Endothelial cell of umbilical vein (primary cell): Measurements from ENCODE around the gene TNFRSF19. TPM values are rescaled to one million over a fixed set of nuclear protein-coding genes. Genes with fewer than 3 reads are reported as not detected.
"Not testable (repeated sequence)": the region's sequence is repeated elsewhere in the genome, so short reads cannot be mapped to it uniquely, and the experiment has no call there.

Experiments
- BruUV-seq: library from RNA; stranded (reverse); fragments of 400-500 nt; replicated peaks from 2 replicates; lab custom pipeline; 2021; lab: Mats Ljungman, UMichigan
- CTCF ChIA-PET: fragments of 300-600, 350-600 bp; sonication (Branson Sonifier 250); formaldehyde crosslinking; loops from one replicate; lab custom pipeline; 2021; ENCODE audit warnings: antibody characterized with exemption, inconsistent platforms; lab: Charles Lee
- POLR2A ChIA-PET: fragments of 300-600, 350-600 bp; sonication (Branson Sonifier 250); formaldehyde crosslinking; loops from one replicate; lab custom pipeline; 2021; ENCODE audit warnings: antibody characterized with exemption, inconsistent platforms; lab: Charles Lee
- DNase-seq: peaks from one replicate; pipeline ENCODE4 v3.0.0-alpha.2; 2011; ENCODE audit warnings: low read depth, low spot score
- FAIRE-seq: peaks from 2 replicates; lab custom pipeline; 2011; peaks lifted over from hg19 to GRCh38; lab: Jason Lieb, UNC
- H2AFZ ChIP-seq: 2 replicates; pipeline ENCODE4 v1.6.0; 2012; ENCODE audit warnings: low read depth, low read length, control low read depth, inconsistent platforms
- H3K27ac ChIP-seq: 2 replicates; pipeline ENCODE4 v1.5.1; 2011; ENCODE audit warnings: low read depth, mild to moderate bottlenecking, control low read depth, low read length, moderate library complexity; ENCODE audit not compliant: insufficient read depth
- H3K27me3 ChIP-seq, 2 experiments: 2 replicates each; pipeline versions ENCODE4 v1.6.0 to v1.6.1; 2011; ENCODE audit warnings: low read length in 2 of 2, mixed read lengths in 1 of 2; ENCODE audit not compliant: control insufficient read depth in 2 of 2, insufficient read depth in 2 of 2
- H3K36me3 ChIP-seq, 2 experiments: 2 replicates in 1 of 2; 3 replicates in 1 of 2; pipeline ENCODE4 v1.5.1; 2011; ENCODE audit warnings: low read length in 2 of 2, mild to moderate bottlenecking in 1 of 2, moderate library complexity in 1 of 2; ENCODE audit not compliant: control insufficient read depth in 2 of 2, insufficient read depth in 2 of 2; ENCODE audit errors: extremely low read depth in 1 of 2
- H3K4me1 ChIP-seq: 3 replicates; pipeline ENCODE4 v1.5.1; 2011; ENCODE audit warnings: mild to moderate bottlenecking, low read length; ENCODE audit not compliant: control insufficient read depth, insufficient read depth; ENCODE audit errors: extremely low read depth
- H3K4me2 ChIP-seq: 2 replicates; pipeline ENCODE4 v1.6.1; 2011; ENCODE audit warnings: low read length, control low read depth, mixed read lengths; ENCODE audit not compliant: insufficient read depth
- H3K4me3 ChIP-seq, 3 experiments: fragments of 200-600 bp in 1 of 3; sonication (generic), shearing (Covaris generic) in 1 of 3; replicated peaks in 1 of 3; 2 replicates each; pipeline ENCODE4 v1.5.1; 2011 to 2016; ENCODE audit warnings: control low read depth in 3 of 3, low read length in 3 of 3, mild to moderate bottlenecking in 2 of 3, inconsistent platforms in 1 of 3, low read depth in 1 of 3, moderate library complexity in 1 of 3; ENCODE audit not compliant: insufficient read depth in 1 of 3
- H3K79me2 ChIP-seq: 2 replicates; pipeline ENCODE4 v1.6.0; 2012; ENCODE audit warnings: low read length, inconsistent platforms; ENCODE audit not compliant: control insufficient read depth, insufficient read depth
- H3K9ac ChIP-seq: replicated peaks from 2 replicates; pipeline ENCODE3; 2011; ENCODE audit warnings: low read length, control low read depth; ENCODE audit not compliant: insufficient read depth; ENCODE audit errors: extremely low read depth
- H3K9me1 ChIP-seq: replicated peaks from 3 replicates; pipeline ENCODE4 v1.6.0; 2011; ENCODE audit warnings: mild to moderate bottlenecking, low read length; ENCODE audit not compliant: control insufficient read depth, insufficient read depth; ENCODE audit errors: extremely low read depth
- H3K9me3 ChIP-seq: replicated peaks from 2 replicates; pipeline ENCODE4 v1.5.1; 2012; ENCODE audit warnings: low read length, inconsistent platforms; ENCODE audit not compliant: control insufficient read depth, insufficient read depth
- H4K20me1 ChIP-seq: replicated peaks from 2 replicates; pipeline ENCODE3; 2011; ENCODE audit warnings: mild to moderate bottlenecking, low read length; ENCODE audit not compliant: control insufficient read depth, insufficient read depth; ENCODE audit errors: extremely low read depth
- EZH2 ChIP-seq: IDR thresholded peaks from 2 replicates; pipeline ENCODE4 v1.6.1; 2012; ENCODE audit warnings: borderline replicate concordance, low read depth, mild to moderate bottlenecking, moderate library complexity, low read length, inconsistent platforms; ENCODE audit not compliant: severe bottlenecking
- FOS ChIP-seq: IDR thresholded peaks from 2 replicates; pipeline ENCODE4 v1.6.1; 2011; ENCODE audit warnings: mild to moderate bottlenecking, low read length, moderate library complexity, borderline replicate concordance; ENCODE audit not compliant: insufficient read depth
- GATA2 ChIP-seq: IDR thresholded peaks from 2 replicates; pipeline ENCODE4 v1.7.0; 2011; ENCODE audit warnings: low read depth, mild to moderate bottlenecking, moderate library complexity, mixed read lengths, low read length; ENCODE audit not compliant: insufficient read length, insufficient read depth
- JUN ChIP-seq: IDR thresholded peaks from 2 replicates; pipeline ENCODE4 v1.6.1; 2011; ENCODE audit warnings: borderline replicate concordance, low read depth; ENCODE audit not compliant: insufficient read length, insufficient read depth
- MYC ChIP-seq: IDR thresholded peaks from one replicate; pipeline ENCODE4 v1.6.1; 2011; ENCODE audit warnings: mild to moderate bottlenecking, low read depth, low read length
- POLR2A ChIP-seq: IDR thresholded peaks from 2 replicates; pipeline ENCODE4 v1.6.1; 2012; ENCODE audit warnings: low read depth, mild to moderate bottlenecking, control low read depth, low read length
- POLR2AphosphoS5 ChIP-seq: IDR thresholded peaks from 2 replicates; pipeline ENCODE4 v1.6.1; 2012; ENCODE audit warnings: low read depth, mild to moderate bottlenecking, control low read depth, low read length, moderate library complexity; ENCODE audit not compliant: insufficient read depth
- dilution Hi-C: fragments of 300-500 bp; cut with MboI; formaldehyde crosslinking; loops from one replicate; pipeline ENCODE4 v1.15.0; 2019; ENCODE audit warnings: low sequenced_read_pairs; ENCODE audit not compliant: extremely low pct_ligation_motif_present
- intact Hi-C: fragments of 100-400 bp; cut with micrococcal nuclease; formaldehyde crosslinking; loops from one replicate; pipeline ENCODE4 v1.10.0; 2022
- polyA plus RNA-seq, 4 experiments: library from polyadenylated mRNA; depleted of rRNA in 3 of 4; stranded (reverse) in 3 of 4; unstranded in 1 of 4; fragments of >200 nt; gene quantifications; 2 replicates each; pipeline versions ENCODE4 v1.2.1 to v1.2.3, GENCODE V29; 2011 to 2012; ENCODE audit warnings: missing spikeins in 1 of 4
- total RNA-seq: library from RNA; stranded (reverse); gene quantifications from 2 replicates; pipeline ENCODE4 v1.2.3, GENCODE V29; 2021
- TF ChIP-seq, protein P1 (sequence below): IDR thresholded peaks from 2 replicates; pipeline ENCODE4 v1.6.1; 2011; ENCODE audit not compliant: insufficient read depth, insufficient read length
- TF ChIP-seq, protein P2 (sequence below), 2 donors: IDR thresholded peaks; 1 replicate in 1 of 2; 2 replicates in 1 of 2; pipeline ENCODE4 v1.5.1; 2011; ENCODE audit warnings: low read length in 2 of 2, mild to moderate bottlenecking in 2 of 2, moderate library complexity in 2 of 2, control low read depth in 1 of 2, inconsistent platforms in 1 of 2, low read depth in 1 of 2; ENCODE audit not compliant: insufficient read depth in 1 of 2; ENCODE audit errors: extremely low read depth in 1 of 2

TNFRSF19 gene
- total and polyA plus RNA-seq, 2 donors (not counting 3 experiments of a cell fraction or from before 2014, with no cell fraction given), result 0.23 to 0.29 TPM

DNA sequence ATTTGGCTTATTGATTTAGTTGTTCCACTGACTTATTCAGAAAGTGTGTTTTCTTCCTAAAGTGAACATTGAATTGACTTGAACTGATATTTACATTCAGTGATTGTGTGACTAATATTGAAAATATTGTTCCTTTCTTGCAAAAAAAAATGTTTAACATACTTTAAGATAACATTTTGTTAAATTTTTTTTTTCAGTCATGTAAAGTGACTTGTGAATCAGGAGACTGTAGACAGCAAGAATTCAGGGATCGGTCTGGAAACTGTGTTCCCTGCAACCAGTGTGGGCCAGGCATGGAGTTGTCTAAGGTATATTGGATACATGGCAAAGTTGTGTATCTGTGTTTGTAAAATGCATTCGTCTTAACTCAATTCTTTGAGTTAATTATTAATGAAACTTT, 22.9 kb downstream of the TNFRSF19 start:
- H3K9me1 ChIP-seq, result no peaks in the 10 kb centered on the region
- FAIRE-seq, result no peak
- H2AFZ ChIP-seq, result no peak overlapping the region
- no TSS peak for BruUV-seq
- H4K20me1 ChIP-seq, result no peaks in the 10 kb centered on the region
- no peaks in the 10 kb centered on the region for H3K36me3 ChIP-seq
- H3K27ac ChIP-seq, result no peak overlapping the region
- DNase-seq, result no peak
- dilution Hi-C loops (no loop called here), intact Hi-C loops (no loop called here)
- ChIA-PET POLR2A (no interaction called here), CTCF (no interaction called here)
- H3K9me3 ChIP-seq, result no peaks in the 10 kb centered on the region
- peaks cover 0 to 8% of the 10 kb centered on the region in 2 experiments for H3K27me3 ChIP-seq
- H3K9ac ChIP-seq, result no peak overlapping the region
- no peaks in the 10 kb centered on the region for H3K79me2 ChIP-seq
- TF ChIP-seq, protein P1, sequence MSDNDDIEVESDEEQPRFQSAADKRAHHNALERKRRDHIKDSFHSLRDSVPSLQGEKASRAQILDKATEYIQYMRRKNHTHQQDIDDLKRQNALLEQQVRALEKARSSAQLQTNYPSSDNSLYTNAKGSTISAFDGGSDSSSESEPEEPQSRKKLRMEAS, result no peak
- no peak for TF ChIP-seq POLR2AphosphoS5
- no peak for TF ChIP-seq EZH2
- TF ChIP-seq, protein P2, sequence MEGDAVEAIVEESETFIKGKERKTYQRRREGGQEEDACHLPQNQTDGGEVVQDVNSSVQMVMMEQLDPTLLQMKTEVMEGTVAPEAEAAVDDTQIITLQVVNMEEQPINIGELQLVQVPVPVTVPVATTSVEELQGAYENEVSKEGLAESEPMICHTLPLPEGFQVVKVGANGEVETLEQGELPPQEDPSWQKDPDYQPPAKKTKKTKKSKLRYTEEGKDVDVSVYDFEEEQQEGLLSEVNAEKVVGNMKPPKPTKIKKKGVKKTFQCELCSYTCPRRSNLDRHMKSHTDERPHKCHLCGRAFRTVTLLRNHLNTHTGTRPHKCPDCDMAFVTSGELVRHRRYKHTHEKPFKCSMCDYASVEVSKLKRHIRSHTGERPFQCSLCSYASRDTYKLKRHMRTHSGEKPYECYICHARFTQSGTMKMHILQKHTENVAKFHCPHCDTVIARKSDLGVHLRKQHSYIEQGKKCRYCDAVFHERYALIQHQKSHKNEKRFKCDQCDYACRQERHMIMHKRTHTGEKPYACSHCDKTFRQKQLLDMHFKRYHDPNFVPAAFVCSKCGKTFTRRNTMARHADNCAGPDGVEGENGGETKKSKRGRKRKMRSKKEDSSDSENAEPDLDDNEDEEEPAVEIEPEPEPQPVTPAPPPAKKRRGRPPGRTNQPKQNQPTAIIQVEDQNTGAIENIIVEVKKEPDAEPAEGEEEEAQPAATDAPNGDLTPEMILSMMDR (IDR thresholded peaks at IDR 0.05; ENCODE audit: extremely low read depth in 1 of 2, insufficient read depth in 1 of 2, low read depth in 1 of 2, low read length in 2 of 2), result no peak
- TF ChIP-seq JUN, result no peak
- TF ChIP-seq MYC, result no peak
- TF ChIP-seq POLR2A, result no peak
- no peak for TF ChIP-seq FOS
- TF ChIP-seq GATA2, result no peak
- H3K4me2 ChIP-seq, result no peak overlapping the region
- H3K4me3 ChIP-seq, result no peak overlapping the region
- no peaks in the 10 kb centered on the region for H3K4me1 ChIP-seq

DNA sequence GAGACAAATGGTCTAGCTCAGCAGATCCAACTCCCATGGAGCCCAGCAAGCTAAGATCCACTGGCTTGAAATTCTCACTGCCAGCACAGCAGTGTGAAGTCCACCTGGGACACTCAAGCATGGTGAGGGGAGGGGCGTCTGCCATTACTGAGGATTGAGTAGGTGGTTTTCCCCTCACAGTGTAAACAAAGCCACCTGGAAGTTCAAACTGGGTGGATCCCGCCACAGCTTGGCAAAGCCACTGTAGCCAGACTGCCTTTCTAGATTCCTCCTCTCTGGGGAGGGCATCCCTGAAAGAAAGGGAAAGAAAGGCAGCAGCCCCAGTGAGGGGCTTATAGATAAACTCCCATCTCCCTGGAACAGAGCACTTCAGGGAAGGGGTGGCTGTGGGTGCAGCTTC, 24.1 kb downstream of the TNFRSF19 start:
- not testable (repeated sequence) for H3K36me3 ChIP-seq, BruUV-seq
- CTCF ChIA-PET, result interaction anchor here (1.3 to 1.6 kb wide), 6 partner anchors 13 to 294 kb away, joined by 3 to 8 read pairs (median 5); no protein-coding TSS in a partner anchor

More for the DNA sequence above, 24.1 kb downstream of the TNFRSF19 start:
- dilution Hi-C loops, DNase-seq, H3K4me2 ChIP-seq, H3K27me3 ChIP-seq, H3K9me1 ChIP-seq, H3K9ac ChIP-seq, H3K79me2 ChIP-seq, H3K4me3 ChIP-seq, H3K27ac ChIP-seq, H3K4me1 ChIP-seq, FAIRE-seq, POLR2A ChIA-PET, H2AFZ ChIP-seq, H4K20me1 ChIP-seq, H3K9me3 ChIP-seq: not testable (repeated sequence)
- intact Hi-C loops, result loop anchor here (1.0 kb wide), 1 partner anchor 277 kb away; no protein-coding TSS in a partner anchor
